CD14-positive monocyte (primary cell): Measurements from ENCODE around the gene FLCN. TPM values are rescaled to one million over a fixed set of nuclear protein-coding genes. Genes with fewer than 3 reads are reported as not detected.

Experiments used
- DNase-seq, 3 donors: peaks; one replicate each; pipeline ENCODE4 v3.0.0-alpha.2; 2011 to 2022
- H2AFZ ChIP-seq: 2 replicates; pipeline ENCODE4 v1.6.0; 2012; ENCODE audit warnings: mild to moderate bottlenecking, low read depth, low read length, inconsistent platforms; ENCODE audit not compliant: insufficient read depth, poor library complexity, severe bottlenecking
- H3K27ac ChIP-seq, 2 donors: 1 replicate in 1 of 2; 2 replicates in 1 of 2; pipeline ENCODE4 v1.5.1; 2012 to 2013; ENCODE audit warnings: low read length in 2 of 2, control low read depth in 1 of 2, inconsistent platforms in 1 of 2, low read depth in 1 of 2, mild to moderate bottlenecking in 1 of 2
- H3K27me3 ChIP-seq, 2 donors: one replicate each; pipeline versions ENCODE4 v1.6.0 to v1.6.1; 2011 to 2013; ENCODE audit warnings: low read length in 2 of 2; ENCODE audit not compliant: control insufficient read depth in 2 of 2, insufficient read depth in 2 of 2
- H3K36me3 ChIP-seq, 2 donors: replicated peaks in 1 of 2; 1 replicate in 1 of 2; 2 replicates in 1 of 2; pipeline versions ENCODE4 v1.5.1 to v1.6.1; 2012 to 2013; ENCODE audit warnings: low read length in 2 of 2, control low read depth in 1 of 2, inconsistent platforms in 1 of 2, mild to moderate bottlenecking in 1 of 2; ENCODE audit not compliant: insufficient read depth in 2 of 2, control insufficient read depth in 1 of 2
- H3K4me1 ChIP-seq, 2 donors: 1 replicate in 1 of 2; 2 replicates in 1 of 2; pipeline versions ENCODE4 v1.5.1 to v1.6.1; 2012 to 2013; ENCODE audit warnings: low read length in 2 of 2, control low read depth in 1 of 2, inconsistent platforms in 1 of 2, mild to moderate bottlenecking in 1 of 2, moderate library complexity in 1 of 2; ENCODE audit not compliant: insufficient read depth in 2 of 2, control insufficient read depth in 1 of 2
- H3K4me2 ChIP-seq: replicated peaks from 2 replicates; pipeline ENCODE3; 2012; ENCODE audit warnings: low read length, moderate library complexity, mild to moderate bottlenecking; ENCODE audit not compliant: poor library complexity, severe bottlenecking; ENCODE audit errors: extremely low read depth
- H3K4me3 ChIP-seq, 3 experiments: fragments of 200-600 bp in 1 of 3; sonication (generic) in 1 of 3; replicated peaks in 1 of 3; 1 replicate in 2 of 3; 2 replicates in 1 of 3; pipeline ENCODE4 v1.5.1; 2011 to 2013; ENCODE audit warnings: low read length in 3 of 3, mild to moderate bottlenecking in 3 of 3, control low read depth in 2 of 3, low read depth in 2 of 3, inconsistent platforms in 1 of 3, moderate library complexity in 1 of 3
- H3K79me2 ChIP-seq: 2 replicates; pipeline ENCODE4 v1.6.0; 2012; ENCODE audit warnings: mild to moderate bottlenecking, control low read depth, inconsistent platforms, low read length, moderate library complexity; ENCODE audit not compliant: insufficient read depth
- H3K9ac ChIP-seq: 2 replicates; pipeline ENCODE4 v1.6.0; 2017; ENCODE audit warnings: low read length, mild to moderate bottlenecking; ENCODE audit not compliant: insufficient read depth, poor library complexity, severe bottlenecking
- H3K9me3 ChIP-seq, 2 donors: replicated peaks in 1 of 2; 1 replicate in 1 of 2; 2 replicates in 1 of 2; pipeline versions ENCODE4 v1.5.1 to v1.6.1; 2012 to 2013; ENCODE audit warnings: low read length in 2 of 2, control low read depth in 1 of 2; ENCODE audit not compliant: control insufficient read depth in 1 of 2, insufficient read depth in 1 of 2
- H4K20me1 ChIP-seq: 2 replicates; pipeline ENCODE4 v1.6.0; 2012; ENCODE audit warnings: mild to moderate bottlenecking, low read length, control low read depth, moderate library complexity; ENCODE audit not compliant: insufficient read depth
- H3K27ac Mint-ChIP-seq, 7 donors: one replicate each; pipeline ENCODE4 v1.8.0; 2020; ENCODE audit warnings: mild to moderate bottlenecking in 7 of 7, mixed read lengths in 7 of 7, moderate library complexity in 6 of 7, inconsistent platforms in 2 of 7
- H3K27me3 Mint-ChIP-seq, 3 donors: one replicate each; pipeline ENCODE4 v1.8.0; 2021 to 2022; ENCODE audit warnings: low read depth in 3 of 3, mild to moderate bottlenecking in 3 of 3, mixed read lengths in 3 of 3, moderate library complexity in 3 of 3, inconsistent platforms in 1 of 3
- H3K36me3 Mint-ChIP-seq, 2 donors: one replicate each; pipeline ENCODE4 v1.8.0; 2020; ENCODE audit warnings: mixed read lengths in 2 of 2, inconsistent platforms in 1 of 2, mild to moderate bottlenecking in 1 of 2
- H3K4me1 Mint-ChIP-seq: one replicate; pipeline ENCODE4 v1.8.0; 2020; ENCODE audit warnings: mild to moderate bottlenecking, mixed read lengths
- H3K4me3 Mint-ChIP-seq, 2 donors: one replicate each; pipeline ENCODE4 v1.8.0; 2020; ENCODE audit warnings: mild to moderate bottlenecking in 2 of 2, mixed read lengths in 2 of 2, moderate library complexity in 1 of 2
- H3K9me3 Mint-ChIP-seq, 7 donors: one replicate each; pipeline ENCODE4 v1.8.0; 2020 to 2022; ENCODE audit warnings: mixed read lengths in 7 of 7, mild to moderate bottlenecking in 6 of 7, moderate library complexity in 6 of 7, inconsistent platforms in 2 of 7
- CTCF ChIP-seq: fragments of 200-600 bp; IDR thresholded peaks from one replicate; pipeline ENCODE4 v1.8.0; 2022; ENCODE audit warnings: antibody characterized with exemption, mild to moderate bottlenecking
- WGBS: methylation state at CpG from one replicate; pipeline ENCODE4 v1.1.5; 2013; ENCODE audit warnings: missing lambda C conversion rate; ENCODE audit not compliant: insufficient coverage; 5-methylcytosine and 5-hydroxymethylcytosine counted together
- intact Hi-C, 2 donors: fragments of 100-400 bp; cut with micrococcal nuclease; formaldehyde crosslinking; loops; one replicate each; pipeline versions ENCODE4 v1.15.0 to v1.15.1; 2023
- polyA plus RNA-seq, 3 donors: library from polyadenylated mRNA; depleted of rRNA in 1 of 3; unstranded in 2 of 3; stranded (reverse) in 1 of 3; fragments of 300-500 nt in 2 of 3; fragments of >200 nt in 1 of 3; fragmentation: Illumina TruSeq in 2 of 3; gene quantifications; 1 replicate in 2 of 3; 2 replicates in 1 of 3; pipeline ENCODE4 v1.2.3, GENCODE V29; 2012 to 2021

The FLCN gene
- polyA plus RNA-seq, 3 donors, result 5.8 to 46.9 (median 8.0) TPM

- no peak overlapping the region for H2AFZ ChIP-seq
- Mint-ChIP-seq H3K36me3 (peaks cover 14 to 18% of the 10 kb centered on the region in 2 donors), H3K9me3 (no peaks in the 10 kb centered on the region), H3K4me1 (peaks cover 3% of the 10 kb centered on the region), H3K4me3 (no peak overlapping the region), H3K27ac (no peak overlapping the region), H3K27me3 (no peaks in the 10 kb centered on the region)
- no peaks in the 10 kb centered on the region for H3K79me2 ChIP-seq
- TF ChIP-seq CTCF, result no peak
- H3K4me3 ChIP-seq, result no peak overlapping the region
- H4K20me1 ChIP-seq, result no peaks in the 10 kb centered on the region
- H3K27ac ChIP-seq, result no peak overlapping the region
- H3K9me3 ChIP-seq, result no peaks in the 10 kb centered on the region
- no peak overlapping the region for H3K4me2 ChIP-seq
- no peaks in the 10 kb centered on the region for H3K27me3 ChIP-seq
- WGBS, result 74% methylated on average over 5 of the region's 10 CpGs
- DNase-seq, result no peak
- H3K4me1 ChIP-seq, result no peaks in the 10 kb centered on the region
- H3K36me3 ChIP-seq, result peaks cover 0 to 27% of the 10 kb centered on the region in 2 donors
- H3K9ac ChIP-seq, result no peak overlapping the region
- intact Hi-C loops, result no loop called here
Observed at GRCh38 chr17:17191961-17192381, 45.0 kb downstream of the FLCN start.

GRCh38 chr17:17191346-17191792 is 45.6 kb downstream of the FLCN start:
- Histone ChIP-seq H3K4me1 (no peaks in the 10 kb centered on the region), H2AFZ (no peak overlapping the region), H3K36me3 (peaks cover 0 to 33% of the 10 kb centered on the region in 2 donors), H3K27me3 (no peaks in the 10 kb centered on the region), H3K9me3 (no peaks in the 10 kb centered on the region), H4K20me1 (no peaks in the 10 kb centered on the region), H3K27ac (no peak overlapping the region), H3K79me2 (no peaks in the 10 kb centered on the region), H3K4me2 (no peak overlapping the region), H3K4me3 (no peak overlapping the region), H3K9ac (no peak overlapping the region)
- Mint-ChIP-seq H3K27me3 (no peaks in the 10 kb centered on the region), H3K9me3 (no peaks in the 10 kb centered on the region), H3K4me3 (no peak overlapping the region), H3K27ac (no peak overlapping the region), H3K4me1 (peaks cover 6% of the 10 kb centered on the region), H3K36me3 (peaks cover 16 to 18% of the 10 kb centered on the region in 2 donors)
- no peak for TF ChIP-seq CTCF
- 90% methylated on average over 5 of the region's 11 CpGs for WGBS
- intact Hi-C loops, result no loop called here
- no peak for DNase-seq
